ENCODE data around the gene LUC7L. TPM values are rescaled to one million over a fixed set of nuclear protein-coding genes. Genes with fewer than 3 reads are reported as not detected.

LUC7L gene
- total RNA-seq, 1 donor from 2014 or later = 60.5 TPM

Small RNAs within 50 kb of the gene (small RNA-seq; reads per million reads assigned to genes)
- not detected for gene RF00019 (ENCODE audit: low replicate concordance)

Other genes starting within 250 kb of the LUC7L start
- gene POLR3K, start 175.8 kb downstream of the LUC7L start, total RNA-seq = 2.5 TPM
- 12.5 TPM for gene SNRNP25, start 175.6 kb downstream of the LUC7L start, total RNA-seq
- gene RHBDF1, start 156.8 kb downstream of the LUC7L start, total RNA-seq = 0.98 TPM
- 36.6 TPM for gene MPG, start 151.2 kb downstream of the LUC7L start, total RNA-seq
- gene NPRL3, start 90.8 kb downstream of the LUC7L start, total RNA-seq = 11.1 TPM
- not detected for gene HBZ, start 76.8 kb downstream of the LUC7L start, total RNA-seq
- 4.4 TPM for gene HBM, start 63.5 kb downstream of the LUC7L start, total RNA-seq
- gene HBA2, start 56.6 kb downstream of the LUC7L start, total RNA-seq = 393 TPM
- 167 TPM for gene HBA1, start 52.8 kb downstream of the LUC7L start, total RNA-seq
- gene HBQ1, start 49.0 kb downstream of the LUC7L start, total RNA-seq = 3.4 TPM
- gene FAM234A, start 5.4 kb upstream of the LUC7L start, total RNA-seq = 17.9 TPM
- gene RGS11, start 46.5 kb upstream of the LUC7L start, total RNA-seq = 9.6 TPM
- gene ARHGDIG, start 51.1 kb upstream of the LUC7L start, total RNA-seq = 29.5 TPM
- gene PDIA2, start 53.7 kb upstream of the LUC7L start, total RNA-seq = 10.8 TPM
- gene AXIN1, start 123.3 kb upstream of the LUC7L start, total RNA-seq = 12.8 TPM
- 26.8 TPM for gene MRPL28, start 141.1 kb upstream of the LUC7L start, total RNA-seq
- 14.8 TPM for gene PGAP6, start 152.5 kb upstream of the LUC7L start, total RNA-seq
- gene NME4, start 167.8 kb upstream of the LUC7L start, total RNA-seq = 11.6 TPM
- gene DECR2, start 172.4 kb upstream of the LUC7L start, total RNA-seq = 7.9 TPM
- gene RAB11FIP3, start 196.2 kb upstream of the LUC7L start, total RNA-seq = 29.0 TPM

Data from temporal lobe (tissue), 2 donors.